Mucosa of stomach (tissue), 1 donor: ENCODE data around the gene COL23A1.

Experiments
- H3K27me3 ChIP-seq: one replicate; pipeline ENCODE4 v1.7.0; 2013; ENCODE audit warnings: mild to moderate bottlenecking, low read length; ENCODE audit not compliant: control insufficient read depth, insufficient read depth
- H3K36me3 ChIP-seq: one replicate; pipeline ENCODE4 v1.7.0; 2013; ENCODE audit warnings: low read length; ENCODE audit not compliant: control insufficient read depth, insufficient read depth
- H3K4me1 ChIP-seq: one replicate; pipeline ENCODE4 v1.7.0; 2013; ENCODE audit warnings: mild to moderate bottlenecking, low read length; ENCODE audit not compliant: control insufficient read depth, insufficient read depth
- H3K4me3 ChIP-seq: one replicate; pipeline ENCODE4 v1.7.0; 2013; ENCODE audit warnings: low read length
- H3K9ac ChIP-seq: one replicate; pipeline ENCODE4 v1.7.0; 2013; ENCODE audit warnings: mild to moderate bottlenecking, low read length, moderate library complexity
- H3K9me3 ChIP-seq: one replicate; pipeline ENCODE4 v1.7.0; 2013; ENCODE audit warnings: mild to moderate bottlenecking, low read length, moderate library complexity; ENCODE audit not compliant: control insufficient read depth
- donor health status: Pancreatic carcinoma.

The COL23A1 gene

DNA sequence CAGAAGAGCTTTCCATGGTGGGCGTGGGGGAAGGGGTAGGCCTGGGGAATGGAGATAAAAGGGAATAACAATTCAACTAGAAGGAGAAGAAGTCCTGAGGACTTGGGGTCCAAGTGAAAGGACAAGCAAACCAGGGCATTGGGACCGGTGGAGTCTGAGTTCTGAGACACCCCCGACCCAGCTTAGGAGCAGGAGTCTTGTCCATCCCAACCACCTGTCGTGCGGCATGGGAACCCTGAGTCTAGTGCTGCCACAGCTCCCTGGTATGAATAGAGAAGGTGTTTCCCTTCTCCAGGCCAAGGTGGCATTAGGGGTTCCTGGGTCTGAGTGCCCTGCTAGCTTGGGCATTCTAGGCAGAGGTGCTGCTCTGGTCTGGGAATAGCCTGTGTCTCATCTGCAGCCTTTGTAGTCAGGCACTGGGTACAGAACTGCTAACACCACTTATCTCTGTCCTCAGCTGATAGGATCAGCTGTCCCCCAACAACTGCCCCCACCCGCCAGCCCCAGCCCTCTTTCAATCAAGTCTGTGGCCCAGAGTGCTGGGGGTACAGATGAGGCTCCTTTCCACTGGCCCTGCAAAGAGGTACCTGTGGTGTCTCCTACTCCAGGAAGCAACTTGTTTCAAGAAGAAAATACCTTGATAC is 375.9 kb downstream of the COL23A1 start:
- H3K9ac ChIP-seq: peak overlapping the region; percentile 8
- peaks cover 53% of the 10 kb centered on the region for H3K36me3 ChIP-seq
- no peaks in the 10 kb centered on the region for H3K27me3 ChIP-seq
- H3K9me3 ChIP-seq: no peaks in the 10 kb centered on the region
- peaks cover 51% of the 10 kb centered on the region for H3K4me1 ChIP-seq
- H3K4me3 ChIP-seq: no peak overlapping the region

DNA sequence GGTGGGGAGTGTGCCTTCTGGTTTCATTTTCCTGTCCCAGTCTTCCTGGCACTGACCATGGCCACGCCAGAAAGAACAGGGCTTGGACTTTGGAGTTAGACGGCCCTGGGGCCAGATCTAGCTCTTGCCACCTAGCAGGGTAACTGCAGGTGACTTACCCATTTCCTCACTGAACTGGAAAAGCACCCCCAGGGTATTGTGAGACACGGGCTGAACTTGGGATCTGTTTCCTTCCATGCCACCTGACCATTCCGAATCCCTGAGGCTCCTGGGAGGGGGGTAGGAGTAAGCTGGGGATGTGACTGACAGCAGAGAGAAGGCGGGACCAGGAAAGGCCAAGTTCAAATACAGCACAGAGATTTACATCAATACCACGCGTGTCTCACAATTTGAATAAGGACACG is 376.4 kb downstream of the COL23A1 start:
- Histone ChIP-seq H3K36me3 (peaks cover 59% of the 10 kb centered on the region), H3K9ac (peak overlapping the region; percentile 8), H3K4me3 (no peak overlapping the region), H3K27me3 (no peaks in the 10 kb centered on the region), H3K4me1 (peaks cover 56% of the 10 kb centered on the region), H3K9me3 (no peaks in the 10 kb centered on the region)

DNA sequence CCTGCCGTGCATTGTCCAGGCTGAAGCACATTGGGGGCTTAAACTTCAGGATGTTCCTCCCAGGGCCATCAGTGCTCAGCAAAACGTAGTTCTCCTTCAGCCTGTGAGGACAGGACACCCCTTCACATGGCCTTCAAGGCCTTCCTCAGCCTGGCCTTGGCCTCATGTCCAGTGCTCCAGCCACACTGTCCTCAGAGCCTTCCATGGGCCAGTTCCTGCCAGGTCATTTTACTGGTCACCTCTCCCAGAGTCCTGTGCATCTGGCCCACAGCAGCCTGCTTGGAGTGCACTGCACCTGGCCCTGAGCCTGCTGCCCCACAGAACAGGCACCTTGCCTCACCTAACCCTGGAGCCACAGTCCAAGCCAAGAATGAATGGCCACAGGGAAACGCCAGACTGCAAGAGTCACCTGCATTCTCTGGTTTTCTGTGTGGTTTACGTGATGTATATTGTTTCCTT is 377.2 kb downstream of the COL23A1 start:
- Histone ChIP-seq H3K4me3 (no peak overlapping the region), H3K9me3 (no peaks in the 10 kb centered on the region), H3K9ac (peak overlapping the region; percentile 8), H3K4me1 (peaks cover 64% of the 10 kb centered on the region), H3K36me3 (peaks cover 61% of the 10 kb centered on the region), H3K27me3 (no peaks in the 10 kb centered on the region)

DNA sequence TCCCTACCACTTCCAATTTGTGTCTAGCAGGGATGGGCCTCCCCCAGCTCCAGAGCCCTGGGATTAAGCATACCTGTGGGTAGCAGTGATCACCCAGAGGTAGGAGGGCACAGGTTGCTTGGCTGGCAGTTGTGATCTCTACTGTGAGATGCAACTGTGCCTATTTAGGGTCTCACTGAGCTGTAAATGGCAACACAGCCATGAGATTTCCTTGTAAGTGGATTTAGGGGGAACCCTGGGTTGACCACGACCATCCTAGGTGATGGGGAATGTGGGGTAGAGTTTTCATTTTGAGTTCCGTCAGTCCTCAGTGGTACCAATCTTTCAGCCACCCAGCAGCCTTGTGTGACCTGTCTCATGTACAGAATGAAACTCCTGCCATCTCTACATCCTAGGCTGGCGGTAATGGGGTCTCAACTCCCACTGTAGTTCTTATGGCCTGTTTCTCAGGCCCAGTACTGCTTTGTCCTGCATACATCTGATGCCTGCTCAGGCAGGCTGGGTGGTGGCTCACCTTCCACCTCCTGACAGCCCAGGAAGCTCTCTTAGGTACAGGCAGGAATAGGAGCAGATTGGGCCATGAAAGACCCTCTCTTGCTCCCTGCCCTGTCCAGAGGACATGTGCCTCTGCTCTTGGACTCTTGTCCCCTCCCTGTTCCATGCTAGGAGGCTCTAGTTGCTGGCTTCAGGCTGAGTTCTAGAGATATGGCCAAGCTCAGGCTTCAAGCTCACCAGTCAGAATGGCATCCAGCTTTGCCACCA is 377.8 kb downstream of the COL23A1 start:
- no peaks in the 10 kb centered on the region for H3K27me3 ChIP-seq
- H3K9me3 ChIP-seq: no peaks in the 10 kb centered on the region
- peaks cover 61% of the 10 kb centered on the region for H3K36me3 ChIP-seq
- H3K9ac ChIP-seq: peak overlapping the region; percentile 8
- H3K4me1 ChIP-seq: peaks cover 70% of the 10 kb centered on the region
- no peak overlapping the region for H3K4me3 ChIP-seq

DNA sequence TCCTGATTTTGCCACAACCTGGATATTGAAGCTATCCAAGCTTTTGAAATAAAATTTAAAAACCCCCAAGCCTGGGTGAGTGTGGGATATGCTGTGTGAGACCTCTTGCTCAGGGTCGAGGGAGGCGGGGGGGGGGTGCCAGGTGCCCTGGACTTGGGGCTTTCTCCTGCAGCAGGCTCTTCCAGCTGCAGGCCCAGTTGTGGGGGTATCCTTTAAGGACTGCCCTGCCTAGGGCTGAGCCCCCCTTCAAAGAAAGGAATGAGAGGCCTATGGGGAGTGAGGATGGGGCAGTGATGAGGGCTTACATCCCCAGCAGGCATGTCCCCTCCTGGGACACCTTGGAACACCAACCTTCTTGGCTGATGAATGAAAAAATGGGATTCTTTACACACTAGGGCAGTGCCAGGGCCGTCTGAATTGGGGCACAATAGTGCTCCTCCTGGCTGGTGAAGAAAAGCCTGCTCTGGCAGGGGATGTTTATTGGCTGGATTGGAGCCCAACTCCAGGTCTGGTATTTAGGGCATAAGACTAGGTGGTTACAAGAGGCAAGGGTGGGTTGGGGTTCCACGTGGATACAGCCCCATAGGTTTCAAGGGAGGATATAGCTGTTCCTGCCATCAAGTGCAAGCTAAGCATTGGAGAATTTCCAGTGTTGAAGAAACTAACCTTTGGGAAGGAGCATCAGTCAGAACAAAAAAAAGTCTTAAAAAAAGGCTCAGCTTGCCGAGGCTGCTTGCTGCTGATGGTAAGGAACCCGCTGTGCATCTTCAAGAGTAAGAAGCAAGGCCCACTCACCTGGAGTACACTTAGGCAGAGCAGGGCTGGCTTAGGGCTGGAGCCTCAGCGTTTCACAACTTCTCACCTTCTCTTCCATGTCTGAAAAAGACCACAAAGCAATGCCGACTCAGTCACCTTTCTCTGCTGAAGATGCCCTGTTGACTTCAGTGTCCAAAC is 378.8 kb downstream of the COL23A1 start:
- no peaks in the 10 kb centered on the region for H3K27me3 ChIP-seq
- no peak overlapping the region for H3K9ac ChIP-seq
- H3K4me3 ChIP-seq: no peak overlapping the region
- H3K36me3 ChIP-seq: peaks cover 61% of the 10 kb centered on the region
- H3K9me3 ChIP-seq: no peaks in the 10 kb centered on the region
- peaks cover 80% of the 10 kb centered on the region for H3K4me1 ChIP-seq

DNA sequence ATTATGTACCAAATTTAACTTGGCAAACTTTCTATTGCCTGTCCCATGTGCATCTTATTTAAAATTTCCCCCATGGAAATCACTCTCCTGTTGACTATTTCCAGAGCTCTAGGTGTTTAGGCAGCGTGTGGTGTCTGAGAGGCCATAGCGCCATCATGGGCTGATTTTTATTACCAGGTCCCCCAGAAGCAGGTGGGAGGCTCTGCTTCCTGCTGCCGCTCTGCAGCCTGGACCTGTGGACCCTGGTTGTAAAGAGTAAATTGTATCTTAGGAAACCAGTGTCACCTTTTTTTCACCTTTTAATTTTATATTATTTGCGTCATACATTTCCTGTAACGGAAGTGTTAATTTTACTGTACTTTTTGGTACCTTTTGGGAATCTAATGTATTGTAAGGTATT is 379.5 kb downstream of the COL23A1 start:
- Histone ChIP-seq H3K9me3 (no peaks in the 10 kb centered on the region), H3K4me3 (no peak overlapping the region), H3K36me3 (peaks cover 60% of the 10 kb centered on the region), H3K27me3 (no peaks in the 10 kb centered on the region), H3K4me1 (peaks cover 80% of the 10 kb centered on the region), H3K9ac (no peak overlapping the region)

DNA sequence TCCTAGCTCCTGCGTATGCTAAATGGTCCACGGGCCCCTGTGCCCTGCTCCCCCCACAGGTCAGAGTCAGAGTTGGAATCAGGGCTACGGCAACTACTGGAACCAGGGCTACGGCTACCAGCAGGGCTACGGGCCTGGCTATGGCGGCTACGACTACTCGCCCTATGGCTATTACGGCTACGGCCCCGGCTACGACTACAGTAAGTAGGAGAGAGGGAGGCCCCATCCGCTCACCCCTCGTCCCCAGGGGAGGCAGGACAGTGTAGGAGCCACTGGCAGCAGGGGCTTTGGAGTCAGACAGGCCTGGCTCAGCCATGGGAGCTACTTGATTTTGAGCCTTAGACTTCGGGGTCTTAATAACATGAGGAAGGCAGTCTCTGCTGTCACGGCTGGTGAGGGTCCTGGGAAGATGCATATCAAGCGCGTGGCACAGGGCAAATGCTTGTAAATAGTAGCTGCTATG is 380.1 kb downstream of the COL23A1 start:
- Histone ChIP-seq H3K4me3 (no peak overlapping the region), H3K27me3 (no peaks in the 10 kb centered on the region), H3K9ac (no peak overlapping the region), H3K4me1 (peaks cover 74% of the 10 kb centered on the region), H3K36me3 (peaks cover 55% of the 10 kb centered on the region), H3K9me3 (no peaks in the 10 kb centered on the region)

DNA sequence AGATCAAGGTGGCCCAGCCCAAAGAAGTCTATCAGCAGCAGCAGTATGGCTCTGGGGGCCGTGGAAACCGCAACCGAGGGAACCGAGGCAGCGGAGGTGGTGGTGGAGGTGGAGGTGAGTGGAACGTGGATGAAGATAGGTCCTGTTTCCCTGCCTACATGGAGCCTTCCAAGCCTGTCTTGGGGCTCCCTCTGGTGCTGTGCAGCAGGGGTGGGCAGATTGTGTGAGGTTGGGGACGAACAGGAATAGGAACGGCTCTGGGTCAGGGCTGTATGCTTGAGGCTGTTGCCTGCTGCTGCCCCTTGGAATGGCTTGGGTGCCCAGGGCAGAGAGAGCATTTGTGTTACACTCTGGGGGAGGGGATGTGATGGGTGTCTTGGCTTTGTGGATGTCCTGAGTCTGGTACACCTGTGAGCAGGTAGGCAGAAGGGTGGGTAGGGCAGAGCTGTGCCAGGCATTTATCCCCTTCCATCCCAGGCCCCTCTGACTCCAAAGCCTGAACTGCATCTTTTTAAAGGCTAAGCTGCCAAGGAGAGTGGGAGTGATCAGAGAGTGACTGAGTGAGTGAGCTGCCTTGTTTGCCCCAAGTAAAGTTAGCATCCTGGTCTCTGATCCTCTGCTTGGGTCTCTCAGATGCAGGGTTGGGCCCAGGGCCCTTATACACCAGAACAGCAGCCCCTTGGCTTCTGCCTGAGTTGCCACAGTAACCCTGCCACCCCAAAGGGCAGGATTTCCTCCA is 380.7 kb downstream of the COL23A1 start:
- no peak overlapping the region for H3K4me3 ChIP-seq
- H3K36me3 ChIP-seq: peaks cover 48% of the 10 kb centered on the region
- H3K27me3 ChIP-seq: no peaks in the 10 kb centered on the region
- H3K9ac ChIP-seq: no peak overlapping the region
- H3K4me1 ChIP-seq: peaks cover 68% of the 10 kb centered on the region
- no peaks in the 10 kb centered on the region for H3K9me3 ChIP-seq

DNA sequence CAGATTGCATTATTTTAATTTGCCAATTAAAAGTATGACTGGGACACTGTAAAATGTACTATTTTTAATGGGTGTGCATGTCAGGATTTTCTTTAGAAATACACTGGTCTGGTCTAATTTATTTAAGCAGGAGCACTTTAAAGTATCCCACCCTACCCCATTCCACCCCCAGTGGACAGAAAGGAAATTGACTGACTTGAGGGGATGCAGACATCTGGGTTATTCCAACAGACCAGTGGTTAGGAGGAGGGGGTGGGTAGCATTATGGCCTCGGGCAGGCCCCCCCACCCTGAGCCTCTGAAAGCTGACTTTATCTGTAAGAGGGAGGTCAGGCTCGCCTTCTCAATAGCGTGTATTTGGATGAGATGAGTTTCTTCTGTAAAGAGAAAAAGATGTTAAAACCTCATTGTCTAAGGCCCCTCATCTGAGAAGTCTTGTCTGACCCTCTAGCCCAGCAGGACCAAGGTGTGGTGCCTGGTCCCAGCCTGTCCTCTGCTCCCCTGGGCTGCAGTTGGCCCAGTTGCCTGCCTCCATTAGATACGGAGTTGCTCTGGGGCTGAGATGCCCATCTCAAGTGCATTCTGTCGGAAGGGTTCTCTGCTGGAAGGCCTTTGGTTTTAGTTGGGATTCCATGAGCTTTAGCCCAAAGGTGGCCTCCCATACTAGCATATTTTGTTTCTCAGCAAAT is 381.5 kb downstream of the COL23A1 start:
- H3K9me3 ChIP-seq: no peaks in the 10 kb centered on the region
- H3K4me3 ChIP-seq: no peak overlapping the region
- H3K27me3 ChIP-seq: no peaks in the 10 kb centered on the region
- peaks cover 42% of the 10 kb centered on the region for H3K36me3 ChIP-seq
- peaks cover 60% of the 10 kb centered on the region for H3K4me1 ChIP-seq
- H3K9ac ChIP-seq: peak overlapping the region; percentile 7

DNA sequence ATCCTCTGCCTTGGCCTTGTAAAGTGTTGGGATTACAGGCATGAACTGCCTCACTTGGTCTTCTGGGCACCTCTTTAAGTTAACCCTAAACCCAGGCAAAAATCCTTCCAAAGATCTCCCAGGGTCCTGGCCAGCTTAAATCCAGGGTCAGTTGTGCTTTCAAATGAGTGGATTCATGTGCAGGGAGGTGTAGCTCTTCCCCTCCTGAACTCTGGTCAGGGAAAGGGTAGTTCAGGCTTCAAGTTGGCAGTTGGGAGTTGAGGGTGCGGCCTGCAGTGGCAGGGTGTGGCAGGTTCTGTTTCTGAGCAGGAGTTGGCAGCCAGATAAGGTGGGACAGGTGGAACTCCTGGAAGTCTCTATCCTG is 382.3 kb downstream of the COL23A1 start:
- Histone ChIP-seq H3K4me3 (no peak overlapping the region), H3K4me1 (peaks cover 52% of the 10 kb centered on the region), H3K27me3 (no peaks in the 10 kb centered on the region), H3K9ac (peak overlapping the region; percentile 7), H3K9me3 (no peaks in the 10 kb centered on the region), H3K36me3 (peaks cover 34% of the 10 kb centered on the region)
